Middle frontal gyrus (tissue), 1 donor: ENCODE results near the gene GPR107.

Source experiments
- DNase-seq: peaks from one replicate; pipeline ENCODE4 v3.0.0-alpha.2; 2015; ENCODE audit warnings: low spot score; ENCODE audit errors: extremely low spot score

Gene GPR107

DNA sequence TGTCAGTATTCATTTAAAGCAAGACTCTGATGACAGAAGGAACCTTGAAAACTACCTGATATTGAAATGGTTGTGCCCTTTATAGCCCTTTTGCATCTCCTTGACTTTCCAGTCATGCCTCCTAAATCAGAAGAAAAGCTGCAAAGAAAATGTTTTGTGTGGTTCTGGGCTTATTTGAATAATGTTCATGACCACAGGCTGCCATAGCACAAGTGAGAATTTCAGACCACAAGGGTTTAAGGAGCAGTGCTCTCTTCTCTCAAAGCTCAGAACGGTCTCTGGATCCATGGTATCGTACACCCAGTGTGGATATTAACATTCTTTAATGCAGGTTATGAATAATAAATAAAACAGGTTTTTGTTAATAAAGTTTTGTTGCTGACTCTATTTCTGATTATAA, 54.2 kb downstream of the GPR107 start:
- DNase-seq, result no peak

- no peak for DNase-seq
Measured at GRCh38 chr9:130110166-130110565, 56.5 kb downstream of the GPR107 start.

GRCh38 chr9:130110596-130111021, 56.9 kb downstream of the GPR107 start:
- DNase-seq, result no peak

DNA sequence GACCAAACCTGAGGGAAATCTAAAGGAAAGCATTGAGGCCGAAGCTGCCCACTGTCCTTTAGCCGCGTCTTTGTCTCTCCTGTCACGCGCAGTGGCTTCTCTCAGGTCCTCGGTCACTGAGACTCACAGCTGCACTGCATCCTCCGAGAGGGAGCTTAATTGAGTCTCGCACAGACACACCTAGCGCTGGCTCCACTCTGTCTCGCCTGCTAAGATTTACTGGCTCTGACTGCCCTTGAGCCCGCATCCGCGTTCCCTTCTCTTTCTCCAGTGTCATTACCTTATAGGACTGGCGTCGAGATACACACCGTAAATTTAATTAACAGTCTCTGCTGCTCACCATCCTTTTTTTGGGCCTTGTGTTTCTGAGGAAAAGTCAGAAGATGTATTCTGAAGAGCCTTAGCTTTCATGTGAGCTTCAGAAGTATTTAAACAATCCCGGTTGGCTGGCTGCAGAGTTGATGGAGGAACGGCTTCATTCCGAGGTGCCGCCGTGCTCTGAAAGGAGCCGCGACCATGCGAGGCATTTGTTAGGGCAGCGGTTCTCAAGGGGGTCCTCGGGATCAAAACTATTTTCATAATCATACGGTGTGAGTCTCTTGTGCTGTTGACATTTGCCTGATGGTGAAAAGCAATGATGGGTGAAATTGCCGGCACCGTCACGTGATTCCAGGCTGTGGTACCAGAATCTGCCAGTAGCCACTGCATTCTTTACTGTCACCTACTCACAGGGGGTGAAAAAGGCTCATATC, 58.3 kb downstream of the GPR107 start:
- no peak for DNase-seq

DNA sequence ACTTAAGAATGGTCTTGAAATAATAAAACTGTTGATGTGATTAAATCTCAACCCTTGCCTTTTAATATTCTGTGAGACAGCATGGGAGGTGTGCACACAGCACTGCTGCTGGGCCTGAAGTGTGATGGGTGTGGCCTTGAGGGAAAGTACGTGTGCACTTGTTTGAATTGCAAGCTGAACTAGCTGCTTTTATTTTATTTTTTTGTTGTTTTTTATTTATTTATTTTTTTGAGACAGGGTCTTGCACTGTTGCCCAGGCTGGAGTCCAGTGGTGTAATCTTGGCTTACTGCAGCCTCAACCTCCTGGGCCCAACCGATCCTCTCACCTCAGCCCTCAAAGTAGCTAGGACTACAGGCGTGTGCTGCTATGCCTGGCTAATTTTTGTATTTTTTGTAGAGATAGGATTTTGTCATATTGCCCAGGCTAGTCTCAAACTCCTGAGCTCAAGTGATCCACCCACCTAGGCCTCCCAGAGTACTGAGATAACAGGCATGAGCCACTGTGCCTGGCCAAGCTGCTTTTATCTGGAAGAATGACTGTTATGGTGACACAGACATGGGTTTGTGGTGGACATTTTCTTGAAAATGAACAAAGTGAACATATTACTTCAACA, 58.9 kb downstream of the GPR107 start:
- no peak for DNase-seq

DNA sequence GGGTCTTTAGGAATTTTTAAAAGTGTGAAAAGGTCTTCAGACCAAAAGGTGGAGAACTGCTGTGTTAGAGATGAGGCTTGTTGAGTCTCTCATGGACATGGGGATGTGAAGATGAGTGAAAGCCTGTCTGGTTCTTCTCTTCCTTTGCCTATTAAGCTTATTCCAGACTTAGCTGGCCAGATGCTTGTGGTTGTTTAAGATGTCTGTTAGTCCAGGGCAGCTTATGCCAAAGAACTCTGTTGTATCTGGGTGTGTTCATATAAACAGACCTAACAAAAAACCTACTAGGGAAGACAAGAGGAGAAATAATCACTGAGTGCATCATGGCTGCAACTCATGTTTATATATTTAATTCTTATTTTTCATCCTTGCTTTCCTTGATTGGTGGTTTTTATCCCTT, 61.0 kb downstream of the GPR107 start:
- no peak for DNase-seq

- DNase-seq, result no peak
Measured at GRCh38 chr9:130116346-130116745, 62.6 kb downstream of the GPR107 start.

- no peak for DNase-seq
Measured at GRCh38 chr9:130117376-130117775, 63.7 kb downstream of the GPR107 start.

DNA sequence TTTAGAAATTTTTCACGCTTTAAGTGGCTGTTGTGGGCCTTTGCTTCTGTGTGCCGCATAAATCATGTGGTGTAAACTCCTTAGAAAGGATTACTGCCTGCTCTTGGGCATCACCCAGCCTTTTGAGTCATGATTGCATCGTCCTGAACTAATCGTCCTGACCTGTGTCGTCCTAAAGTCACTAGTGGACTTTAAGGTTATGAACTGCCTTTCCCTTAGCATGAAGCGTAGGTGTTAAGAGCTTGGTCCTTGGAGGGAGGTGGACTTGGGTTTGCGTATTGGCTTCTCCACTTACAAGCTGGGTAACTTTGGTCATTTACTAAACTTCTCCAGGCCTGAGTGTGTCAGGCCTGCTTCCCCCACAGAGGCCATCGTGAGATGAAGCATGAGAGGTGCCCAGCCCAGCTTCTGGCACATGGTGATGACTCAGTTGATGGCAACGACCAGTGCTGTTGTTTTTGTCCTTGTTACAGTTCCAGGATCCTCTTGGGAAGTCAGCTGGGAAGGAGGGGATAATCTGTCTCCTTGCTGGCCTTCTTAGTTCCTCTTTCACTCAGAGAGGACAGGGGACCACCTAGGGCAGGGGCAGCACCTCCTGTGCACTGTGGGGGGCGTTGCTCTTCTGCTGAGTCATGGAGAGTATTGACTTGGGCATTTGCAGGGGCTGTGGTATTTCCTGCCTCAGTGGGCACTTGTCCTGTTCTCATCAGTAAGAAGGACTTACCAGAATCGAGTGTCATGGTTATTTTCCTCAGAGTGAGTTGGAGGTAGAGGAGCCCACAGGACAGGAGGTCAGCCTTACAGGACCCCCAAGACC, 64.3 kb downstream of the GPR107 start:
- no peak for DNase-seq

DNA sequence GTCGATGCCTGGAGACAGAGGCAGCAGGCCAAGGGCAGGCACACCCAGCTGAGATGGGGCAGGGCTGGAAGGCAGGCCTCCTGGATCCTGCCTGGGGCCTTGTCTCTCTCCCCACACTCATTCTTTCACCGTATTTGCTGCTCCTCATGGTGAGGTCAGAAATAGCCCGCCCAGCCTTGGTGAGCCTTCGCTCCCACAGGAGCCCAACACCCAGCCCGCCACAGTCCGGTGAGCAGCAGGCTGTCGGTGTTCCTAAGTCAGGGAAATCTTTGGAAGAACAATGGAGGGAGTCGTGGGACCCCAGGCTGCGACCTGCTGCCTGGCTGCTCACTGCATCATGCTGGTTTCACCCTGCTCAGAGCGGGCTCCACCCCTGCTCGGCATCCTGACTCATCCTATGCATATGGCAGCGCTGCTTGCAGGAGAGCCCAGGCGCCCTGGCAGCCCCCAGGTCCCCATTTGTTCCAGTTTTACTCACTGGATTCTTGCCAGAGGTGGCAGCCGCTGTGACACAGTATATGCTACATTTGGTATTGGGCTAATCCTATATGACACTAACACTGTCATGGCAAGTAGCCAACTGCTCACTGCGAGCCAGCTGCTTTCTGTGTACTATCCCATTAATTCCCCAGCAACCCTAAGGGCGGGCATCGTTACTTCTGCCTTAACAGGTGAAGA, 65.3 kb downstream of the GPR107 start:
- no peak for DNase-seq

DNA sequence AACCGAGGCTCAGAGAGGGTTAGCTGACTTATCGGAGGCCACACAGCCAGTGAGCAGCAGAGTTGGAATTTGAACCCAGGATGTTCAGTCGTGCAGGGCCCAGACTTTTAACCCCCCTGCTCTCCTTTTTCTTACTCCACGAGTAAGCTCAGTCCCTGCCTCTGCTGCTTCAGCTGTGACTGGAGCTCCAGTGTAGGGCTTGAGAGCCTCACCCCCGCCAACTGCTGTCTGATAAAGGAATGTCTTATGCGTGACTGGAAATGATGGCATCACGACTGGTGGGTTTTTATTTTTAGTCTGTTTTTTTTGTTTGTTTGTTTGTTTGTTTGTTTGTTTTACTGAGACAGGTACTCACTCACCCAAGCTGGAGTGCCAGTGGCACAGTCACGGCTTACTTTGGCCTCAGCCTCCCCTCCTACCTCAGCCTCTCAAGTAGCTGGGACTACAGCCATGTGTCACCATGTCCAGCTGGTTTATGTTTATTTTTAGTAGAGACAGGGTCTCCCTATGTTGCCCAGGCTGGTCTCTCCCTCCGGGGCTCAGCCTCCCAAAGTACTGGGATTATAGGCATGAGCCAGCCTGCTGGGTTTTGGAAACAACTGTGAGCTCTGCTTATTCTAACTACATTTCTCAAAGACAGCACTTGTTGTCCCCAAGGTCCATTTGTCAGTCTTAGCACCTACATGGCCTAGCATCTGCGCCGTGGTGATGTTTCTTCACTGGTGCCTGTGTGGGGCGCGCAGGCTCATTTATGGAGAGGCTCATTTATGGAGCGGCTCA, 66.0 kb downstream of the GPR107 start:
- DNase-seq, result no peak

GRCh38 chr9:130120299-130120587, 66.5 kb downstream of the GPR107 start:
- DNase-seq, result no peak

GRCh38 chr9:130120832-130121231, 67.1 kb downstream of the GPR107 start:
- DNase-seq, result no peak

DNA sequence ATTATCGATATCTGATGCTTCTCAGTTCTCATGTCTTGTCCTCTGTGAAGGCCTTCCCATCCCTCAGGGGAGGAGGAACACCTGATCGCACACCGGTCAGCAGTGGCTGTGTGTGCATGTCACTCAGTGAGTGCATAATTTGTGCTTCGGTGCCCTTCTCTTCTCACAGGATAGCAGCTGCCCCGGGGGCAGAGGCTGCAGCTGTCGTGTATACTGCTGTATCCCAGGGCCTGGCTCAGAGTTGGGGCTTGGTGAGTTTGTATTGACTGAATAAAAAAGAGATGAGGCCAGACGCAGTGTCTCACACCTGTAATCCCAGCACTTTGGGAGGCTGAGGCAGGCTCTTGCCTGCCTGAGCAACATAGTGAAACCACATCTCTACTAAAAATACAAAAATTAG, 68.8 kb downstream of the GPR107 start:
- no peak for DNase-seq

GRCh38 chr9:130124085-130124860, 70.6 kb downstream of the GPR107 start:
- no peak for DNase-seq

GRCh38 chr9:130126721-130127433, 73.2 kb downstream of the GPR107 start:
- DNase-seq, result no peak

- no peak for DNase-seq
Measured at GRCh38 chr9:130128251-130128650, 74.5 kb downstream of the GPR107 start.

- no peak for DNase-seq
Measured at GRCh38 chr9:130128733-130129431, 75.2 kb downstream of the GPR107 start.

- no peak for DNase-seq
Measured at GRCh38 chr9:130129432-130130061, 75.8 kb downstream of the GPR107 start.
